ENCODE measurements around the gene SLBP.

- TF ChIP-seq CTCF (IDR thresholded peaks at IDR 0.05) (no peak), POLR2A (IDR thresholded peaks at IDR 0.05) (no peak), POLR2AphosphoS5 (IDR thresholded peaks at IDR 0.05) (no peak)
Measured at GRCh38 chr4:1749370-1749769, 37.3 kb upstream of the SLBP start.
